ENCODE results near the gene DTD2.
"Not testable (repeated sequence)": the region's sequence is repeated elsewhere in the genome, so short reads cannot be mapped to it uniquely, and the experiment has no call there.

Gene DTD2

DNA sequence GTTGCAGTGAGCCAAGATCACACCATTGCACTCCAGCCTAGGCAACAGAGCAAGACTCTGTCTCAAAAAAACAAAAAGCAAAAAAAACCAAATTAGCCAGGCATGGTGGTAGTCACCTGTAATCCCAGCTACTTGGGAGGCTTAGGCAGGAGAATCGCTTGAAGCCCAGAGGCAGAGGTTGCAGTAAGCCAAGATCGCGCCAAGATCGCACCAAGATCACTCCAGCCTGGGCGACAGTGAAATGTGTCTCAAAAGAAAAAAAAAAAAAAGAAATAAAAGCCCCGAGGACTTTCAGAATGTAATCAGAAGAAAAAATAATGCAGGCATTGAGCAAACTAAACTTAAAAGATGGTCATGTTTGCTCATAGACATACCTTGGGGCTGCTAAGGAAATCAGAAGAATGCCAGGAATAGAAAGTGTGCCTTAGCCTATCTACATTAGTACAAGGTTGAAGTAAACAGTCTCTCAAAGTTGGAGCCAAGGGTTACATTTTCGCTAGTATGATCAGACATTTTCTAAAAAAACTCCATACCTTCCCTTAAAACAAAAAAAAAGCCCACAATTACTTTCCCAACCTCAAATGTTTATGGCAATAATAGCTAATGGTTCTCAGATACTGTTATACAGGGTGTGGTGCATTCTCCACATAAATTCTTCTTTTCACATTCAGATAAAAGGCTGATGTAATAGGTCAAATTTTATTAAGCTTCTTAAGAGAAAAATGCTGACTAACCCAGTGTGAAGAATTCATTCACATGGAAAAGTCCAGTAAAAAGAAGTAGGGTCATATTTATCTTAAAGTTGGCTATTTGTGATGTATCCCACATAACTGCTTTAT is 15.8 kb downstream of the DTD2 start:
- TF ChIP-seq, protein P1, sequence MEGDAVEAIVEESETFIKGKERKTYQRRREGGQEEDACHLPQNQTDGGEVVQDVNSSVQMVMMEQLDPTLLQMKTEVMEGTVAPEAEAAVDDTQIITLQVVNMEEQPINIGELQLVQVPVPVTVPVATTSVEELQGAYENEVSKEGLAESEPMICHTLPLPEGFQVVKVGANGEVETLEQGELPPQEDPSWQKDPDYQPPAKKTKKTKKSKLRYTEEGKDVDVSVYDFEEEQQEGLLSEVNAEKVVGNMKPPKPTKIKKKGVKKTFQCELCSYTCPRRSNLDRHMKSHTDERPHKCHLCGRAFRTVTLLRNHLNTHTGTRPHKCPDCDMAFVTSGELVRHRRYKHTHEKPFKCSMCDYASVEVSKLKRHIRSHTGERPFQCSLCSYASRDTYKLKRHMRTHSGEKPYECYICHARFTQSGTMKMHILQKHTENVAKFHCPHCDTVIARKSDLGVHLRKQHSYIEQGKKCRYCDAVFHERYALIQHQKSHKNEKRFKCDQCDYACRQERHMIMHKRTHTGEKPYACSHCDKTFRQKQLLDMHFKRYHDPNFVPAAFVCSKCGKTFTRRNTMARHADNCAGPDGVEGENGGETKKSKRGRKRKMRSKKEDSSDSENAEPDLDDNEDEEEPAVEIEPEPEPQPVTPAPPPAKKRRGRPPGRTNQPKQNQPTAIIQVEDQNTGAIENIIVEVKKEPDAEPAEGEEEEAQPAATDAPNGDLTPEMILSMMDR (IDR thresholded peaks at IDR 0.05; ENCODE audit: insufficient read depth, low read length, poor library complexity, severe bottlenecking): no peak
- H3K4me3 ChIP-seq (replicated peaks; ENCODE audit: low read depth, low read length): no peak overlapping the region
- no peaks in the 10 kb centered on the region for H3K36me3 ChIP-seq (ENCODE audit: control insufficient read depth, insufficient read depth, low read length)
- DNase-seq (ENCODE audit: extremely low read depth, insufficient read length): no peak
- no peaks in the 10 kb centered on the region for H3K27me3 ChIP-seq (replicated peaks; ENCODE audit: control insufficient read depth, insufficient read depth, low read length)

DNA sequence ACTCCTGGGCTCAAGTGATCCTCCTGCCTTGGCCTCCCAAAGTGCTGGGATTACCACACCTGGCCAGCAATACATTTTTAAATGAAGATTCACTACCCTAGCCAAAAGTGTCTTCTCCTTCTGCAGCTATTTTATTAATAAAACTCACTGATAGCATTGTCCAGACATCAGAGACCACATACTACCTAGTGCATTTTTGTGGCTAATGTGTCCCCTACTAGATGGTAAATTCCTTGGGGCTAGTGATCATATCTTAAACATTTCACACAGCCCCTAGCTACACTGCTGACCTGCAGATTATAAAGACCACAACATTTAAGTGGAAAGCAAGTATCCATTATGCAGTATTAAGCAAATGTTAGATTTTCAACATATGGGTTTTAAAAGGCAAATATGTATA is 17.0 kb downstream of the DTD2 start:
- TF ChIP-seq, protein P1 (IDR thresholded peaks at IDR 0.05; ENCODE audit: insufficient read depth, low read length, poor library complexity, severe bottlenecking): no peak
- H3K27me3 ChIP-seq (replicated peaks; ENCODE audit: control insufficient read depth, insufficient read depth, low read length): no peaks in the 10 kb centered on the region
- no peak overlapping the region for H3K4me3 ChIP-seq (replicated peaks; ENCODE audit: low read depth, low read length)
- H3K36me3 ChIP-seq (ENCODE audit: control insufficient read depth, insufficient read depth, low read length): no peaks in the 10 kb centered on the region
- no peak for DNase-seq (ENCODE audit: extremely low read depth, insufficient read length)

DNA sequence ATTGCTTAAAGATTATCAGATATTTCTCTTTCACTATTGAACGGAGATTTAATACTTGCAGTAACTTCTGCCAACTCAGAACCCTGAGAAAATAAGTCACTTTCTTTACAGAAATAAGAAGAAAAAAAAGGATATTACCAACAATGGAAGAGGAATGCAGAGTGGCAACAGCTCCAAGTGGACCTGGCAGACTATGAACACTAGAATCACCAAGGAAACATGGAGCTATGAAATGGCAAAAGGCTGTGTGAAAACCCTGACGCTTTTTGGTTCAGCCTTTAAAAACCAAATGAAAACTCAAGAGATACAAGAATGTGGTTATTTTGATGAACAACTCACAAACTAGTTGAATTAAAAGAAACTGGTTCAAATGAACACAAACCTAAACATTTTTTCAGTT is 17.7 kb downstream of the DTD2 start:
- TF ChIP-seq, protein P1 (IDR thresholded peaks at IDR 0.05; ENCODE audit: insufficient read depth, low read length, poor library complexity, severe bottlenecking): no peak
- no peaks in the 10 kb centered on the region for H3K27me3 ChIP-seq (replicated peaks; ENCODE audit: control insufficient read depth, insufficient read depth, low read length)
- H3K36me3 ChIP-seq (ENCODE audit: control insufficient read depth, insufficient read depth, low read length): no peaks in the 10 kb centered on the region
- DNase-seq (ENCODE audit: extremely low read depth, insufficient read length): no peak
- H3K4me3 ChIP-seq (replicated peaks; ENCODE audit: low read depth, low read length): no peak overlapping the region

DNA sequence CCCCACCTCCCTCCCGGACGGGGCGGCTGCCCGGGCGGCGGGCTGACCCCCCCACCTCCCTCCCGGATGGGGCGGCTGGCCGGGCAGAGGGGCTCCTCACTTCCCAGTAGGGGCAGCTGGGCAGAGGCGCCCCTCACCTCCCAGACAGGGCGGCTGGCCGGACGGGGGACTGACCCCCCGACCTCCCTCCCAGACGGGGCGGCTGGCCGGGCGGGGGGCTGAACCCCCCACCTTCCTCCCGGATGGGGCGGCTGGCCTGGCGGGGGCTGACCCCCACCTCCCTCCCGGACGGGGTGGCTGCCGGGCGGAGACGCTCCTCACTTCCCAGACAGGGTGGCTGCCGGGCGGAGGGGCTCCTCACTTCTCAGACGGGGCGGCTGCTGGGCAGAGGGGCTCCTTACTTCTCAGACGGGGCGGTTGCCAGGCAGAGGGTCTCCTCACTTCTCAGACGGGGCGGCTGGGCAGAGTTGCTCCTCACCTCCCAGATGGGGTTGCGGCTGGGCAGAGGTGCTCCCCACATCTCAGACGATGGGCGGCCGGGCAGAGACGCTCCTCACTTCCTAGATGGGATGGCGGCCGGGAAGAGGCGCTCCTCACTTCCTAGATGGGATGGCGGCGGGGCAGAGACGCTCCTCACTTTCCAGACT is 20.1 kb downstream of the DTD2 start:
- H3K4me3 ChIP-seq (replicated peaks; ENCODE audit: low read depth, low read length); H3K36me3 ChIP-seq (ENCODE audit: control insufficient read depth, insufficient read depth, low read length); H3K27me3 ChIP-seq (replicated peaks; ENCODE audit: control insufficient read depth, insufficient read depth, low read length); DNase-seq (ENCODE audit: extremely low read depth, insufficient read length): not testable (repeated sequence)

DNA sequence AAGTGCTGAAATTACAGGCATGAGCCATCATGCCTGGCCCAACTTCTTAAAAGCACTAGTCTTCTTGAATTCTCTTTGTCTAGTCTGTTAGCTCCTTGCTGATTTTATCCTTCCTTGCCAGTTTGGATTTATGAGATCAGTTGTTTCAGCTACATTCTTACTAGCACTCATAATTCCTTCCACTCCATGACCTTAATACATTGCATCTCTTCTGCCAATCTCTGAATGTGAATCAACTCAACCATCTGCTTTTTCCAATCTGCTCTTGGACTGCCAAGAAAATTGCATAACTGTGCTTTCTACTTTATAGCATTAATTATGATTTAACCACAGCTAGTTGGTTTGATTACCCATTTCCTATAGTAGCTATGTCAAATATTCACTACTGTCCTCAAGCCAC is 22.0 kb downstream of the DTD2 start:
- H3K27me3 ChIP-seq (replicated peaks; ENCODE audit: control insufficient read depth, insufficient read depth, low read length): no peaks in the 10 kb centered on the region
- TF ChIP-seq, protein P1 (IDR thresholded peaks at IDR 0.05; ENCODE audit: insufficient read depth, low read length, poor library complexity, severe bottlenecking): no peak
- H3K36me3 ChIP-seq (ENCODE audit: control insufficient read depth, insufficient read depth, low read length): no peaks in the 10 kb centered on the region
- no peak for DNase-seq (ENCODE audit: extremely low read depth, insufficient read length)
- H3K4me3 ChIP-seq (replicated peaks; ENCODE audit: low read depth, low read length): no peak overlapping the region

DNA sequence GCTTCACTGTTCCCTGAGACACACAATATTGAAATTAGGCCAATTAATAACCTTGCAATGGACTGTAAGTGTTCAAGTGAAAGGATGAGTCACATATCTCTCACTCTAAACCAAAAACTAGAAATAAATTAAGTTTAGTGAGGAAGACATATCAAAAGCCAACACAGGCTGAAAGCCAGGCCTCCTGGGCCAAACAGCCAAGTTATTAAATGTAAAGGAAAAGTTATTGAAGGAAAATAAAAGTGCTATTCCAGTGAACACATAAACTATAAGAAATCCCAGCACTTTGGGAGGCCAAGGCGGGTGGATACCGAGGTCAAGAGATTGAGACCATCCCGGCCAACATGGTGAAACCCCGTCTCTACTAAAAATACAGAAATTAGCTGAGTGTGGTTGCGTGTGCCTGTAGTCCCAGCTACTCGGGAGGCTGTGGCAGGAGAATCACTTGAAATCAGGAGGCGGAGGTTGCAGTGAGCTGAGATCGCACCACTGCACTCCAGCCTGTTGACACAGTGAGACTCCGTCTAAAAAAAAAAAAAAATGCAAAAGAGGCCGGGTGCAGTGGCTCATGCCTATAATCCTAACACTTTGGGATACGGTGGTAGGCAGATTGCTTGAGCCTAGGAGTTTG is 26.6 kb downstream of the DTD2 start:
- Histone ChIP-seq H3K4me3 (replicated peaks; ENCODE audit: low read depth, low read length) (no peak overlapping the region), H3K36me3 (ENCODE audit: control insufficient read depth, insufficient read depth, low read length) (no peaks in the 10 kb centered on the region), H3K27me3 (replicated peaks; ENCODE audit: control insufficient read depth, insufficient read depth, low read length) (no peaks in the 10 kb centered on the region)
- TF ChIP-seq, protein P1 (IDR thresholded peaks at IDR 0.05; ENCODE audit: insufficient read depth, low read length, poor library complexity, severe bottlenecking): no peak
- no peak for DNase-seq (ENCODE audit: extremely low read depth, insufficient read length)
